PC-3 (cell line): ENCODE measurements around the gene IL1R2.

Experiments
- EZH2 ChIP-seq: fragments of 300-600 bp; sonication (generic); IDR thresholded peaks from one replicate; pipeline ENCODE4 v1.6.1; 2017; ENCODE audit warnings: antibody characterized with exemption, mild to moderate bottlenecking, low read length; ENCODE audit not compliant: unreplicated experiment
- TF ChIP-seq, protein P1 (sequence below): fragments of 300-600 bp; sonication (generic); conservative IDR thresholded peaks from 2 replicates; pipeline ENCODE4 v1.5.1; 2017; ENCODE audit warnings: antibody characterized with exemption, low read depth, mild to moderate bottlenecking, low read length

DNA sequence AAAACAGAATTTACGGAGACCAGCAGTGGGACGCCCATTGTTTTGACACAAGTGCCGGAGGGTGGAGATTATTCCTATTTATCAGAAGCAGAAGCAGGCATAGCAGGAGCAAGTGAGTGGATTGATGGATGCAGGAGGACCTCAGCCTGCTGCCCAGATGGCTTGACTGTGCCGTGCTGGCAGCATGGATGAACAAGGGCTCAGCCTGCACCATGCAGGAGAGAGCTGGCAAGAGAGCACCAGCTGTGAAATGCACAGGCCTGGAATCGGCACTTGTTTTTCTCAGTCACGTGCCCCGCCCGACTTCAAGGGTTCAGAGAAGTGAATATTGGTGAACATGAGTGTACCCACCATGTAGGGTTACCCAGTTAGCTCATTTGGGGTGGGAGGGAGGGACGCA lies 4.0 kb downstream of the IL1R2 start:
- TF ChIP-seq, protein P1, sequence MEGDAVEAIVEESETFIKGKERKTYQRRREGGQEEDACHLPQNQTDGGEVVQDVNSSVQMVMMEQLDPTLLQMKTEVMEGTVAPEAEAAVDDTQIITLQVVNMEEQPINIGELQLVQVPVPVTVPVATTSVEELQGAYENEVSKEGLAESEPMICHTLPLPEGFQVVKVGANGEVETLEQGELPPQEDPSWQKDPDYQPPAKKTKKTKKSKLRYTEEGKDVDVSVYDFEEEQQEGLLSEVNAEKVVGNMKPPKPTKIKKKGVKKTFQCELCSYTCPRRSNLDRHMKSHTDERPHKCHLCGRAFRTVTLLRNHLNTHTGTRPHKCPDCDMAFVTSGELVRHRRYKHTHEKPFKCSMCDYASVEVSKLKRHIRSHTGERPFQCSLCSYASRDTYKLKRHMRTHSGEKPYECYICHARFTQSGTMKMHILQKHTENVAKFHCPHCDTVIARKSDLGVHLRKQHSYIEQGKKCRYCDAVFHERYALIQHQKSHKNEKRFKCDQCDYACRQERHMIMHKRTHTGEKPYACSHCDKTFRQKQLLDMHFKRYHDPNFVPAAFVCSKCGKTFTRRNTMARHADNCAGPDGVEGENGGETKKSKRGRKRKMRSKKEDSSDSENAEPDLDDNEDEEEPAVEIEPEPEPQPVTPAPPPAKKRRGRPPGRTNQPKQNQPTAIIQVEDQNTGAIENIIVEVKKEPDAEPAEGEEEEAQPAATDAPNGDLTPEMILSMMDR = no peak
- TF ChIP-seq EZH2 = no peak
